SW 1271 (cell line): ENCODE measurements around the gene CHIT1.

Experiments used
- DNase-seq, 2 experiments: peaks; one replicate each; lab custom pipeline; 2025; lab: John Stamatoyannopoulos, UW

CHIT1 gene

GRCh38 chr1:203216274-203217138 lies 13.0 kb downstream of the CHIT1 start:
- DNase-seq: peak in 1 of 2 experiments; percentile 32

GRCh38 chr1:203215573-203215972 lies 13.9 kb downstream of the CHIT1 start:
- DNase-seq: no peak

- DNase-seq: no peak
Measured at GRCh38 chr1:203214871-203215270, 14.6 kb downstream of the CHIT1 start.

GRCh38 chr1:203213126-203213525 lies 16.3 kb downstream of the CHIT1 start:
- no peak for DNase-seq

- no peak for DNase-seq
Measured at GRCh38 chr1:203211812-203212211, 17.7 kb downstream of the CHIT1 start.

- no peak for DNase-seq
Measured at GRCh38 chr1:203210988-203211387, 18.5 kb downstream of the CHIT1 start.

GRCh38 chr1:203210350-203210749 lies 19.1 kb downstream of the CHIT1 start:
- no peak for DNase-seq

GRCh38 chr1:203208181-203208580 lies 21.3 kb downstream of the CHIT1 start:
- DNase-seq: no peak

GRCh38 chr1:203207751-203208150 lies 21.7 kb downstream of the CHIT1 start:
- no peak for DNase-seq

GRCh38 chr1:203206129-203206687 lies 23.3 kb downstream of the CHIT1 start:
- DNase-seq: no peak

GRCh38 chr1:203204756-203205155 lies 24.7 kb downstream of the CHIT1 start:
- DNase-seq: no peak

- no peak for DNase-seq
Measured at GRCh38 chr1:203202431-203203245, 26.8 kb downstream of the CHIT1 start.

- no peak for DNase-seq
Measured at GRCh38 chr1:203201516-203202205, 27.8 kb downstream of the CHIT1 start.

GRCh38 chr1:203200916-203201315 lies 28.6 kb downstream of the CHIT1 start:
- no peak for DNase-seq

- DNase-seq: no peak
Measured at GRCh38 chr1:203199816-203200571, 29.5 kb downstream of the CHIT1 start.

- DNase-seq: no peak
Measured at GRCh38 chr1:203199481-203199815, 30.0 kb downstream of the CHIT1 start.

- no peak for DNase-seq
Measured at GRCh38 chr1:203199002-203199401, 30.5 kb downstream of the CHIT1 start.

- no peak for DNase-seq
Measured at GRCh38 chr1:203197625-203198024, 31.8 kb downstream of the CHIT1 start.

- no peak for DNase-seq
Measured at GRCh38 chr1:203196371-203196770, 33.1 kb downstream of the CHIT1 start.

- DNase-seq: no peak
Measured at GRCh38 chr1:203190949-203191348, 38.5 kb downstream of the CHIT1 start.

GRCh38 chr1:203189951-203190352 lies 39.5 kb downstream of the CHIT1 start:
- DNase-seq: no peak
